HK-2 (cell line): ENCODE measurements around the gene TGIF2LX.
"Not testable (repeated sequence)": the region's sequence is repeated elsewhere in the genome, so short reads cannot be mapped to it uniquely, and the experiment has no call there.

ENCODE experiments used
- DNase-seq: peaks from one replicate; pipeline ENCODE4 v3.0.0-alpha.2; 2018; ENCODE audit not compliant: unreplicated experiment

The TGIF2LX gene

GRCh38 chrX:89921665-89922064 lies at the start of gene TGIF2LX:
Gene TGIF2LX, plus strand, starts transcription at chrX:89921908. Its CDS starts 178 bp downstream, at chrX:89922086.
- not testable (repeated sequence) for DNase-seq

- DNase-seq, result not testable (repeated sequence)
Observed at GRCh38 chrX:89922338-89922934, 728 bp downstream of the TGIF2LX start.

- DNase-seq, result not testable (repeated sequence)
Observed at GRCh38 chrX:89943077-89943476, 21.4 kb downstream of the TGIF2LX start.

GRCh38 chrX:89965588-89965987 lies 43.9 kb downstream of the TGIF2LX start:
- DNase-seq, result not testable (repeated sequence)
